ENCODE measurements around the gene RPS6KC1.

The RPS6KC1 gene

DNA sequence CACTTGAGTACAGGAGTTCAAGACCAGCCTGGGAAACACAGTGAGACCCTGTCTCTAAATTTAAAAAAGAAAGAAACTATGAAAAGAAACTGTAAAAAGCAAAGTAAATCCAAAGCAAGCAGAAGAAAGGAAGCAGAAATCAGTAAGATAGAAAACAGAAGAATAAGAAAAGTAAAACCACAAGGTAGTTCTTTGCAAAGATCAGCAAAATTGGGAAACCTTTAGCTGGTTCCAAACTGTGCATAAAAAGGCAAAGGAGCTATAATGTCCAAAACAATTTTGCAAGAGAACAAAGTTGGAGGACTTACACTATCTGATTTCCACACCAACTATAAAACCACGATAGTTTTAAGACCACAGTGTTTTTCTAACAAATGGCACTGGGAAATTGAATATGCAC lies 218.8 kb downstream of the RPS6KC1 start:
- Histone ChIP-seq H3K9me2 (replicated peaks; ENCODE audit: low read depth, low read length) (no peaks in the 10 kb centered on the region), H3K9ac (ENCODE audit: low read depth, low read length, poor library complexity, severe bottlenecking) (no peak overlapping the region), H3K79me2 (ENCODE audit: insufficient read depth, low read length) (no peaks in the 10 kb centered on the region), H3K27me3 (ENCODE audit: insufficient read depth, low read length, poor library complexity, severe bottlenecking) (no peaks in the 10 kb centered on the region), H3K4me1 (ENCODE audit: insufficient read depth, low read length, poor library complexity, severe bottlenecking) (peaks cover 3% of the 10 kb centered on the region), H3F3A (ENCODE audit: low read depth) (no peaks in the 10 kb centered on the region), H3K36me3 (ENCODE audit: insufficient read depth, low read length) (no peaks in the 10 kb centered on the region), H3K4me3 (ENCODE audit: low read length, poor library complexity, severe bottlenecking) (no peak overlapping the region), H4K20me1 (ENCODE audit: insufficient read depth, low read length, poor library complexity, severe bottlenecking) (no peaks in the 10 kb centered on the region), H3K9me3 (ENCODE audit: insufficient read depth, low read depth, low read length) (no peaks in the 10 kb centered on the region), H3K4me2 (ENCODE audit: low read depth, low read length, poor library complexity, severe bottlenecking) (no peak overlapping the region), H2AFZ (ENCODE audit: low read length) (no peak overlapping the region)
- TF ChIP-seq EZH2phosphoT487 (IDR thresholded peaks at IDR 0.05; ENCODE audit: borderline replicate concordance) = no peak
- TF ChIP-seq, protein P1, sequence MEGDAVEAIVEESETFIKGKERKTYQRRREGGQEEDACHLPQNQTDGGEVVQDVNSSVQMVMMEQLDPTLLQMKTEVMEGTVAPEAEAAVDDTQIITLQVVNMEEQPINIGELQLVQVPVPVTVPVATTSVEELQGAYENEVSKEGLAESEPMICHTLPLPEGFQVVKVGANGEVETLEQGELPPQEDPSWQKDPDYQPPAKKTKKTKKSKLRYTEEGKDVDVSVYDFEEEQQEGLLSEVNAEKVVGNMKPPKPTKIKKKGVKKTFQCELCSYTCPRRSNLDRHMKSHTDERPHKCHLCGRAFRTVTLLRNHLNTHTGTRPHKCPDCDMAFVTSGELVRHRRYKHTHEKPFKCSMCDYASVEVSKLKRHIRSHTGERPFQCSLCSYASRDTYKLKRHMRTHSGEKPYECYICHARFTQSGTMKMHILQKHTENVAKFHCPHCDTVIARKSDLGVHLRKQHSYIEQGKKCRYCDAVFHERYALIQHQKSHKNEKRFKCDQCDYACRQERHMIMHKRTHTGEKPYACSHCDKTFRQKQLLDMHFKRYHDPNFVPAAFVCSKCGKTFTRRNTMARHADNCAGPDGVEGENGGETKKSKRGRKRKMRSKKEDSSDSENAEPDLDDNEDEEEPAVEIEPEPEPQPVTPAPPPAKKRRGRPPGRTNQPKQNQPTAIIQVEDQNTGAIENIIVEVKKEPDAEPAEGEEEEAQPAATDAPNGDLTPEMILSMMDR (conservative IDR thresholded peaks at IDR 0.05; ENCODE audit: low read length) = no peak

DNA sequence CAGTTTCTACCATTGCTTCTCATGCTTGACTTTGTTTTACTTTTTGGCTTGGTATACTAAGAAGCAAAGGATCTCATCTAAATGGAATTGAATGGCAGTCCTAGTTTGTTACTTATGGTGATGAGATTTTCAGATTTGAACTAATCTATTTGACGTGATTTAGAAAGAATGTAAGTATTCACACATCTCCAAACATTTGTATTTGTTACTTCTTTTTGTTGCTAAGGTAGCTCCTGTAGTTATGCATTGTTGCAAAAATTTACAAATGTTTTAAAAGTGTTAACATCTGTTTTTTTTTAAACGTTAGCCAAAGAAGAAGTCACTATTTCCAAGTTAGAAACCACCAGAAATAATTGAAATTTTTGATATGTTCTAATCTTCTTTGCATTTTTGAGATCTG lies 222.5 kb downstream of the RPS6KC1 start:
- H3K9me3 ChIP-seq (ENCODE audit: insufficient read depth, low read depth, low read length) = no peaks in the 10 kb centered on the region
- no peaks in the 10 kb centered on the region for H3K27me3 ChIP-seq (ENCODE audit: insufficient read depth, low read length, poor library complexity, severe bottlenecking)
- no peaks in the 10 kb centered on the region for H3K9me2 ChIP-seq (replicated peaks; ENCODE audit: low read depth, low read length)
- H3K79me2 ChIP-seq (ENCODE audit: insufficient read depth, low read length) = no peaks in the 10 kb centered on the region
- no peaks in the 10 kb centered on the region for H4K20me1 ChIP-seq (ENCODE audit: insufficient read depth, low read length, poor library complexity, severe bottlenecking)
- no peaks in the 10 kb centered on the region for H3F3A ChIP-seq (ENCODE audit: low read depth)
- no peak overlapping the region for H3K4me3 ChIP-seq (ENCODE audit: low read length, poor library complexity, severe bottlenecking)
- no peak overlapping the region for H3K9ac ChIP-seq (ENCODE audit: low read depth, low read length, poor library complexity, severe bottlenecking)
- no peaks in the 10 kb centered on the region for H3K36me3 ChIP-seq (ENCODE audit: insufficient read depth, low read length)
- no peak overlapping the region for H2AFZ ChIP-seq (ENCODE audit: low read length)
- TF ChIP-seq EZH2phosphoT487 (IDR thresholded peaks at IDR 0.05; ENCODE audit: borderline replicate concordance) = no peak
- TF ChIP-seq, protein P1 (conservative IDR thresholded peaks at IDR 0.05; ENCODE audit: low read length) = no peak
- H3K4me1 ChIP-seq (ENCODE audit: insufficient read depth, low read length, poor library complexity, severe bottlenecking) = peaks cover 5% of the 10 kb centered on the region
- no peak overlapping the region for H3K4me2 ChIP-seq (ENCODE audit: low read depth, low read length, poor library complexity, severe bottlenecking)

DNA sequence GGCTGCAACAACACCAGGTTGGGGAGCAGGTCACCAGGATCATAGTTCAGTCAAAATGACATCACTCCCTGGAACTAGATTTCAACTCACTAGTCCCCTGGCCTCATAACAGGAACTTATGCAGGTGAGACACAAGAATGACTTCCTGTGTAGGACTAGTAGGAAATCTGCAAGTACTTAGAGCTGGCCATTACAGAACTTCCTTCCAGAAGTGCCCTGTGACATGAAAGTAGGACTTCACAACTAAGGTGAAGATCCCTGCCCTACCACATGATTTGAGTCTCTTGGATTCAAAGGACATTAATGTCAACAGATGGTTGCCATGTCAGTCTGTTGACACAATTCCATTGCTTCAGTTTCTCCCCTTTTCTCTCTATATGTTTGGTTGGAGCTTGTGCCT lies 223.1 kb downstream of the RPS6KC1 start:
- H3K9me2 ChIP-seq (replicated peaks; ENCODE audit: low read depth, low read length) = no peaks in the 10 kb centered on the region
- TF ChIP-seq, protein P1 (conservative IDR thresholded peaks at IDR 0.05; ENCODE audit: low read length) = no peak
- TF ChIP-seq EZH2phosphoT487 (IDR thresholded peaks at IDR 0.05; ENCODE audit: borderline replicate concordance) = no peak
- H3K9me3 ChIP-seq (ENCODE audit: insufficient read depth, low read depth, low read length) = no peaks in the 10 kb centered on the region
- H3K4me1 ChIP-seq (ENCODE audit: insufficient read depth, low read length, poor library complexity, severe bottlenecking) = peaks cover 5% of the 10 kb centered on the region
- H4K20me1 ChIP-seq (ENCODE audit: insufficient read depth, low read length, poor library complexity, severe bottlenecking) = no peaks in the 10 kb centered on the region
- H3K4me2 ChIP-seq (ENCODE audit: low read depth, low read length, poor library complexity, severe bottlenecking) = no peak overlapping the region
- H3K4me3 ChIP-seq (ENCODE audit: low read length, poor library complexity, severe bottlenecking) = no peak overlapping the region
- H3K36me3 ChIP-seq (ENCODE audit: insufficient read depth, low read length) = no peaks in the 10 kb centered on the region
- no peak overlapping the region for H2AFZ ChIP-seq (ENCODE audit: low read length)
- no peaks in the 10 kb centered on the region for H3K27me3 ChIP-seq (ENCODE audit: insufficient read depth, low read length, poor library complexity, severe bottlenecking)
- no peaks in the 10 kb centered on the region for H3F3A ChIP-seq (ENCODE audit: low read depth)
- H3K79me2 ChIP-seq (ENCODE audit: insufficient read depth, low read length) = no peaks in the 10 kb centered on the region
- H3K9ac ChIP-seq (ENCODE audit: low read depth, low read length, poor library complexity, severe bottlenecking) = no peak overlapping the region

Measured in Loucy (cell line).